Ishikawa (cell line): ENCODE data around the gene CPA3.

ENCODE experiments used
- CEBPB ChIP-seq: IDR thresholded peaks from 2 replicates; pipeline ENCODE4 v1.6.1; 2012
- EGR1 ChIP-seq: IDR thresholded peaks from 2 replicates; pipeline ENCODE4 v1.6.1; 2012
- EP300 ChIP-seq: IDR thresholded peaks from 2 replicates; pipeline ENCODE4 v1.6.1; 2012; ENCODE audit warnings: borderline replicate concordance
- FOXM1 ChIP-seq: IDR thresholded peaks from 2 replicates; pipeline ENCODE4 v1.6.1; 2012; ENCODE audit warnings: low read depth, borderline replicate concordance
- NFIC ChIP-seq: IDR thresholded peaks from 2 replicates; pipeline ENCODE4 v1.6.1; 2012
- RAD21 ChIP-seq: IDR thresholded peaks from 2 replicates; pipeline ENCODE4 v1.6.1; 2012; ENCODE audit warnings: low read depth
- TAF1 ChIP-seq: IDR thresholded peaks from 2 replicates; pipeline ENCODE4 v1.6.1; 2012; ENCODE audit warnings: low read depth, mild to moderate bottlenecking
- TEAD4 ChIP-seq: IDR thresholded peaks from 2 replicates; pipeline ENCODE4 v1.6.1; 2012
- TF ChIP-seq, protein P1 (sequence below): IDR thresholded peaks from 2 replicates; pipeline ENCODE4 v1.6.1; 2012; ENCODE audit warnings: low read depth, mild to moderate bottlenecking

DNA sequence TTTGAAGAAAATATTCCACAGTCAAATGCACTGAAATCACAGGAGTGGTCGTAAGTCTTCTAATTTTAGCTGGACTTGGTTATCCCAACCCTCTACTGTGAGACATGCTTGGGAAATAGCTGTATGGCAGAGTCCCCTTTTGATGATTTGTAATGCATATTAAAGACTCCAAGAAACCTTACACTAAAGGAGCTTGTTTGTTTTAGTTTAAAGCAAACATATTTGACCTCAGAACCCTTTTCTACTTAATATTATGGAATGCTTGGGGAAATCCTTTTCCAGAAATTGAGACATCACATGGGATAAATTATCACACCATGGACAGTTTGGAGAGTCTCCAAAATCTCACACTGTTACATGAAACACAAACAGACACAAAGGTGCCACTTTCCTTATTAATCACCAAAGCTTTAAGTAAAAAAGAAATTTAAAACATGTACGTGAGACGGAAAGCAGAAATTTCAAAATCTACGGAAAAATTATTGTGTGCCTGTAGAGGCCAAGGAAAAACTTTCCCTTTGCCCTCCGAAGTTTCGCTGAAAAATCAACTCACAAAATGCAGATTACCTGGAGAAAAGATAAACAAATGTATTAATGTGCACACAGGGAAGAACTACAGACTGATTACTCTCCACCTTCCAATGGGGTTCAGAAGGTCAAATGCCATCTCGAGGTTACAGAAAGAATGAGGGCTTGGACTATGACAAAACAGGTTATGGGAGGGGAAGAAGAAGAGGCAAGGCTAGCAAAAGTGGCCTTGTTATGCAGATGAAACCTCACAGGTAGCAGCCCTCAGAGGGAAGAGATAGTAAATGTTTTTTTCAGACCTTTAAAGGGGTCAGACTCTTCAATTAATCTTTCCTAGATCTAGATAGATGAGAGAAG, 44.5 kb upstream of the CPA3 start:
- TF ChIP-seq EP300 (no peak), FOXM1 (no peak), CEBPB (no peak), RAD21 (no peak), TAF1 (no peak), TEAD4 (no peak), NFIC (no peak), EGR1 (no peak)
- TF ChIP-seq, protein P1, sequence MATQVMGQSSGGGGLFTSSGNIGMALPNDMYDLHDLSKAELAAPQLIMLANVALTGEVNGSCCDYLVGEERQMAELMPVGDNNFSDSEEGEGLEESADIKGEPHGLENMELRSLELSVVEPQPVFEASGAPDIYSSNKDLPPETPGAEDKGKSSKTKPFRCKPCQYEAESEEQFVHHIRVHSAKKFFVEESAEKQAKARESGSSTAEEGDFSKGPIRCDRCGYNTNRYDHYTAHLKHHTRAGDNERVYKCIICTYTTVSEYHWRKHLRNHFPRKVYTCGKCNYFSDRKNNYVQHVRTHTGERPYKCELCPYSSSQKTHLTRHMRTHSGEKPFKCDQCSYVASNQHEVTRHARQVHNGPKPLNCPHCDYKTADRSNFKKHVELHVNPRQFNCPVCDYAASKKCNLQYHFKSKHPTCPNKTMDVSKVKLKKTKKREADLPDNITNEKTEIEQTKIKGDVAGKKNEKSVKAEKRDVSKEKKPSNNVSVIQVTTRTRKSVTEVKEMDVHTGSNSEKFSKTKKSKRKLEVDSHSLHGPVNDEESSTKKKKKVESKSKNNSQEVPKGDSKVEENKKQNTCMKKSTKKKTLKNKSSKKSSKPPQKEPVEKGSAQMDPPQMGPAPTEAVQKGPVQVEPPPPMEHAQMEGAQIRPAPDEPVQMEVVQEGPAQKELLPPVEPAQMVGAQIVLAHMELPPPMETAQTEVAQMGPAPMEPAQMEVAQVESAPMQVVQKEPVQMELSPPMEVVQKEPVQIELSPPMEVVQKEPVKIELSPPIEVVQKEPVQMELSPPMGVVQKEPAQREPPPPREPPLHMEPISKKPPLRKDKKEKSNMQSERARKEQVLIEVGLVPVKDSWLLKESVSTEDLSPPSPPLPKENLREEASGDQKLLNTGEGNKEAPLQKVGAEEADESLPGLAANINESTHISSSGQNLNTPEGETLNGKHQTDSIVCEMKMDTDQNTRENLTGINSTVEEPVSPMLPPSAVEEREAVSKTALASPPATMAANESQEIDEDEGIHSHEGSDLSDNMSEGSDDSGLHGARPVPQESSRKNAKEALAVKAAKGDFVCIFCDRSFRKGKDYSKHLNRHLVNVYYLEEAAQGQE: no peak
